ENCODE data around the gene DPH6.
"Not testable (repeated sequence)": the region's sequence is repeated elsewhere in the genome, so short reads cannot be mapped to it uniquely, and the experiment has no call there.

Gene DPH6

GRCh38 chr15:35329521-35329961 is 216.4 kb downstream of the DPH6 start:
- DNase-seq (ENCODE audit: low spot score), result no peak

DNA sequence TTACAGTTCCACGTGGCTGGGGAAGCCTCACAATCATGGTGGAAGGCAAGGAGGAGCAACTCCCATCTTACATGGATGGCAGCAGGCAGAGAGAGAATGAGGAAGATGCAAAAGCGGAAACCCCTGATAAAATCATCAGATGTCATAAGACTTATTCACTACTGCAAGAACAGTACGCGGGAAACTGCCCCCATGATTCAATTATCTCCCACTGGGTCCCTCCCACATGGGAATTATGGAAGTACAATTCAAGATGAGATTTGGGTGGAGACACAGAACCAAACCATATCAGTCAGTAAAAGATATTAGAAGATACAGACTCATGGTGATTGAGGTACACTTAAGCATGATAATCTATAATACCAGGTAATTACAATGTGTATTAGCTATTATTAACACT is 217.1 kb downstream of the DPH6 start:
- not testable (repeated sequence) for DNase-seq (ENCODE audit: low spot score)

DNA sequence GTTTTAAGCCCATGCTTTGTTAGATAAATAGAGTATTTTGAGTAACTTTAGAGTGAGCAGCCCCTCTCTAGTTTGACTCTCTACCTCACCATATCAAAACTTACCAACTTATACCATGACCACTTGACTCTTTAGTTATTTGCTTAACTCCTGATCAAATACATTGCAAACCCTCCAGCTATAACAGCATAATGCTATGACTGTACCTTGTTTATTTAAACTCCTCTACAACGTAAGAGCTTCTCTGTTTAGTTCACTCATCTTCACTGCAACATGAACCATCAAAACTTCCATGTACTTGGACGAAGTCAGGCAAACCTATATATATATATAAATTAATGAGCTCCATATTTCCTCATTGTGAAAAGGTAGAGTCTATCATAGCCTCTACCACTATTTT is 218.2 kb downstream of the DPH6 start:
- DNase-seq (ENCODE audit: low spot score), result no peak

GRCh38 chr15:35325374-35325941 is 220.5 kb downstream of the DPH6 start:
- DNase-seq (ENCODE audit: low spot score), result no peak

GRCh38 chr15:35323141-35323540 is 222.8 kb downstream of the DPH6 start:
- DNase-seq (ENCODE audit: low spot score), result no peak

- no peak for DNase-seq (ENCODE audit: low spot score)
Observed at GRCh38 chr15:35321926-35322325, 224.0 kb downstream of the DPH6 start.

DNA sequence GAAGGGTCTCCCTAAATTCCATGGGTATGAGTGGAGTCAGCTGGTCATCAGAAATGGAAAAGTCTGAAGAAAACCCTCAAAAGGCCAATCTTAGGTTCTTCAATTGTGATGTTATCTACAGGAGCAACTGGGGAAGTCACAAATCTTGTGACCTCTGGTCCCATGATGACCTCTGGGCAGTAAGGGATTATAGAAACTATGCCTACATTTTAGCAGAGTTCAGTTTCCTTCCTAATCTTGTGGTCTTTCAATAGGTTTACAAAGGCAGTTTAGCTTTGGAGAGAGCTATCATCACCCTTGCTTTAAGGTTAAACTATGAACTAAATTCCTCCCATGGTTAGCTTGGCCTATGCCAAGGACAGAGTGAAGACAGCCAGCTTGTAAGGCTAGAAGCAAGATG is 225.1 kb downstream of the DPH6 start:
- no peak for DNase-seq (ENCODE audit: low spot score)

All from pons (tissue), 1 donor.